Naive B cell (primary cell): Measurements from ENCODE around the gene C11orf42. TPM values are rescaled to one million over a fixed set of nuclear protein-coding genes. Genes with fewer than 3 reads are reported as not detected.
A peak's percentile ranks its signal among the peaks of the same experiment; 100 is the strongest.
"Not testable (repeated sequence)": the region's sequence is repeated elsewhere in the genome, so short reads cannot be mapped to it uniquely, and the experiment has no call there.

Experiments
- ATAC-seq, 2 donors: fragments of 150-1000 bp; cut with Tn5 transposase; 2 replicates each; pipeline ENCODE4 v1.10.0; 2021; ENCODE audit warnings: low read depth in 2 of 2, mild to moderate bottlenecking in 2 of 2, moderate library complexity in 2 of 2
- DNase-seq: peaks from one replicate; pipeline ENCODE4 v3.0.0; 2022
- H3K27ac Mint-ChIP-seq, 6 donors: one replicate each; pipeline ENCODE4 v1.8.0; 2020 to 2022; ENCODE audit warnings: mild to moderate bottlenecking in 6 of 6, mixed read lengths in 6 of 6, moderate library complexity in 5 of 6, inconsistent platforms in 2 of 6
- H3K27me3 Mint-ChIP-seq, 3 donors: one replicate each; pipeline ENCODE4 v1.8.0; 2021 to 2022; ENCODE audit warnings: mixed read lengths in 3 of 3, mild to moderate bottlenecking in 1 of 3
- H3K36me3 Mint-ChIP-seq, 2 donors: one replicate each; pipeline ENCODE4 v1.8.0; 2020 to 2022; ENCODE audit warnings: mixed read lengths in 2 of 2, inconsistent platforms in 1 of 2, mild to moderate bottlenecking in 1 of 2
- H3K4me1 Mint-ChIP-seq, 3 donors: one replicate each; pipeline ENCODE4 v1.8.0; 2020 to 2022; ENCODE audit warnings: mixed read lengths in 3 of 3, inconsistent platforms in 1 of 3, mild to moderate bottlenecking in 1 of 3, moderate library complexity in 1 of 3
- H3K4me3 Mint-ChIP-seq, 8 donors: one replicate each; pipeline ENCODE4 v1.8.0; 2020 to 2022; ENCODE audit warnings: mild to moderate bottlenecking in 8 of 8, mixed read lengths in 8 of 8, moderate library complexity in 8 of 8, inconsistent platforms in 2 of 8
- H3K9me3 Mint-ChIP-seq, 7 donors: one replicate each; pipeline ENCODE4 v1.8.0; 2020 to 2022; ENCODE audit warnings: mixed read lengths in 7 of 7, mild to moderate bottlenecking in 5 of 7, inconsistent platforms in 2 of 7, moderate library complexity in 1 of 7
- polyA plus RNA-seq, 6 donors: library from polyadenylated mRNA; unstranded; fragments of 300-500 nt; fragmentation: Illumina TruSeq; gene quantifications; one replicate each; pipeline ENCODE4 v1.2.3, GENCODE V29; 2021; ENCODE audit warnings: low read depth in 6 of 6

The C11orf42 gene
- polyA plus RNA-seq, 6 donors from 2014 or later = not detected

- no peak overlapping the region for H3K4me3 Mint-ChIP-seq
- no peaks in the 10 kb centered on the region for H3K27me3 Mint-ChIP-seq
- H3K9me3 Mint-ChIP-seq = no peaks in the 10 kb centered on the region
- DNase-seq (no peak), ATAC-seq (no peak)
- peaks cover 35 to 62% (median 56%) of the 10 kb centered on the region in 3 donors for H3K4me1 Mint-ChIP-seq
- H3K27ac Mint-ChIP-seq = peak overlapping the region in 1 of 6 donors; percentile 21
- H3K36me3 Mint-ChIP-seq = peaks cover 0 to 8% of the 10 kb centered on the region in 2 donors
Observed at GRCh38 chr11:6229911-6230310, 24.6 kb downstream of the C11orf42 start.

- ATAC-seq (no peak), DNase-seq (no peak)
- Mint-ChIP-seq H3K4me1 (peaks cover 35 to 40% (median 36%) of the 10 kb centered on the region in 3 donors), H3K9me3 (no peaks in the 10 kb centered on the region), H3K4me3 (peak overlapping the region in 5 of 8 donors; percentile 57 to 100 (median 76)), H3K27ac (peak overlapping the region in 5 of 6 donors; percentile 17 to 92 (median 84)), H3K36me3 (no peaks in the 10 kb centered on the region), H3K27me3 (no peaks in the 10 kb centered on the region)
Observed at GRCh38 chr11:6232899-6233298, 27.5 kb downstream of the C11orf42 start.

- Mint-ChIP-seq H3K27ac (peak overlapping the region; percentile 92 to 100 (median 98)), H3K4me3 (peak overlapping the region in 7 of 8 donors; percentile 91 to 100 (median 99)), H3K36me3 (no peaks in the 10 kb centered on the region), H3K9me3 (no peaks in the 10 kb centered on the region), H3K4me1 (peaks cover 34 to 38% (median 36%) of the 10 kb centered on the region in 3 donors), H3K27me3 (peaks cover 0 to 2% (median 0%) of the 10 kb centered on the region in 3 donors)
- no peak for ATAC-seq
- DNase-seq = no peak
Observed at GRCh38 chr11:6233984-6234386, 28.6 kb downstream of the C11orf42 start.

GRCh38 chr11:6234387-6235107 is 29.2 kb downstream of the C11orf42 start, which contains the start of gene FHIP1B:
Gene FHIP1B, minus strand, starts transcription at chr11:6234636. Its CDS starts 10,120 bp downstream, at chr11:6224516.
- no peaks in the 10 kb centered on the region for H3K36me3 Mint-ChIP-seq
- ATAC-seq = peak; percentile 84 to 87
- peak; percentile 99 for DNase-seq
- peaks cover 0 to 6% (median 0%) of the 10 kb centered on the region in 3 donors for H3K27me3 Mint-ChIP-seq
- H3K4me3 Mint-ChIP-seq = peak within 1 kb of the TSS in 7 of 8 donors; percentile 91 to 100 (median 99)
- no peaks in the 10 kb centered on the region for H3K9me3 Mint-ChIP-seq
- H3K27ac Mint-ChIP-seq = peak within 1 kb of the TSS; percentile 92 to 100 (median 98)
- peaks cover 33 to 34% (median 34%) of the 10 kb centered on the region in 3 donors for H3K4me1 Mint-ChIP-seq

GRCh38 chr11:6237266-6237665 is 31.9 kb downstream of the C11orf42 start:
- Mint-ChIP-seq H3K4me3 (no peak overlapping the region), H3K27ac (no peak overlapping the region), H3K36me3 (no peaks in the 10 kb centered on the region), H3K9me3 (no peaks in the 10 kb centered on the region), H3K27me3 (peaks cover 5 to 25% (median 12%) of the 10 kb centered on the region in 3 donors), H3K4me1 (peaks cover 19 to 27% (median 21%) of the 10 kb centered on the region in 3 donors)
- DNase-seq = no peak
- ATAC-seq = no peak

GRCh38 chr11:6237761-6238302 is 32.5 kb downstream of the C11orf42 start:
- no peaks in the 10 kb centered on the region for H3K36me3 Mint-ChIP-seq
- ATAC-seq = no peak
- no peaks in the 10 kb centered on the region for H3K9me3 Mint-ChIP-seq
- no peak overlapping the region for H3K27ac Mint-ChIP-seq
- DNase-seq = no peak
- no peak overlapping the region for H3K4me3 Mint-ChIP-seq
- H3K4me1 Mint-ChIP-seq = peaks cover 19 to 27% (median 20%) of the 10 kb centered on the region in 3 donors
- peaks cover 11 to 28% (median 14%) of the 10 kb centered on the region in 3 donors for H3K27me3 Mint-ChIP-seq

- no peak within 1 kb of the TSS for H3K27ac Mint-ChIP-seq
- no peaks in the 10 kb centered on the region for H3K9me3 Mint-ChIP-seq
- no peak within 1 kb of the TSS for H3K4me3 Mint-ChIP-seq
- DNase-seq (no peak), ATAC-seq (no peak)
- H3K36me3 Mint-ChIP-seq = no peaks in the 10 kb centered on the region
- peaks cover 13 to 18% (median 16%) of the 10 kb centered on the region in 3 donors for H3K4me1 Mint-ChIP-seq
- H3K27me3 Mint-ChIP-seq = peaks cover 19 to 39% (median 25%) of the 10 kb centered on the region in 3 donors
Observed at GRCh38 chr11:6238902-6239301, 33.5 kb downstream of the C11orf42 start, which contains the start of gene CNGA4. Gene CNGA4, plus strand, starts transcription at chr11:6239089. Its CDS starts 118 bp downstream, at chr11:6239207.

- DNase-seq (no peak), ATAC-seq (no peak)
- H3K27me3 Mint-ChIP-seq = peaks cover 27 to 51% (median 37%) of the 10 kb centered on the region in 3 donors
- no peak overlapping the region for H3K4me3 Mint-ChIP-seq
- H3K36me3 Mint-ChIP-seq = no peaks in the 10 kb centered on the region
- H3K9me3 Mint-ChIP-seq = no peaks in the 10 kb centered on the region
- peaks cover 5 to 10% (median 6%) of the 10 kb centered on the region in 3 donors for H3K4me1 Mint-ChIP-seq
- no peak overlapping the region for H3K27ac Mint-ChIP-seq
Observed at GRCh38 chr11:6240139-6240538, 34.8 kb downstream of the C11orf42 start.

GRCh38 chr11:6240781-6241180 is 35.4 kb downstream of the C11orf42 start:
- DNase-seq = no peak
- Mint-ChIP-seq H3K36me3 (no peaks in the 10 kb centered on the region), H3K27me3 (peaks cover 30 to 56% (median 38%) of the 10 kb centered on the region in 3 donors), H3K4me3 (peak overlapping the region in 1 of 8 donors; percentile 64), H3K9me3 (no peaks in the 10 kb centered on the region), H3K27ac (no peak overlapping the region), H3K4me1 (peaks cover 0 to 3% (median 3%) of the 10 kb centered on the region in 3 donors)
- ATAC-seq = no peak

GRCh38 chr11:6241316-6241715 is 36.0 kb downstream of the C11orf42 start:
- H3K4me1 Mint-ChIP-seq = peaks cover 0 to 3% (median 0%) of the 10 kb centered on the region in 3 donors
- DNase-seq = no peak
- peak overlapping the region in 1 of 6 donors; percentile 21 for H3K27ac Mint-ChIP-seq
- ATAC-seq = no peak
- peaks cover 30 to 56% (median 38%) of the 10 kb centered on the region in 3 donors for H3K27me3 Mint-ChIP-seq
- no peaks in the 10 kb centered on the region for H3K36me3 Mint-ChIP-seq
- H3K9me3 Mint-ChIP-seq = no peaks in the 10 kb centered on the region
- no peak overlapping the region for H3K4me3 Mint-ChIP-seq

- Mint-ChIP-seq H3K9me3 (peaks cover 0 to 10% (median 3%) of the 10 kb centered on the region in 7 donors), H3K27ac (peak overlapping the region in 1 of 6 donors; percentile 79), H3K4me1 (peaks cover 0 to 2% (median 0%) of the 10 kb centered on the region in 3 donors), H3K36me3 (no peaks in the 10 kb centered on the region), H3K27me3 (peaks cover 30 to 62% (median 34%) of the 10 kb centered on the region in 3 donors), H3K4me3 (no peak overlapping the region)
- ATAC-seq (no peak), DNase-seq (no peak)
Observed at GRCh38 chr11:6245536-6245935, 40.2 kb downstream of the C11orf42 start.

GRCh38 chr11:6248248-6248647 is 42.9 kb downstream of the C11orf42 start:
- DNase-seq (no peak), ATAC-seq (no peak)
- no peaks in the 10 kb centered on the region for H3K36me3 Mint-ChIP-seq
- no peak overlapping the region for H3K4me3 Mint-ChIP-seq
- peaks cover 0 to 10% (median 3%) of the 10 kb centered on the region in 7 donors for H3K9me3 Mint-ChIP-seq
- no peaks in the 10 kb centered on the region for H3K4me1 Mint-ChIP-seq
- H3K27ac Mint-ChIP-seq = no peak overlapping the region
- H3K27me3 Mint-ChIP-seq = peaks cover 15 to 41% (median 19%) of the 10 kb centered on the region in 3 donors

GRCh38 chr11:6248897-6249296 is 43.5 kb downstream of the C11orf42 start:
- peaks cover 11 to 35% (median 13%) of the 10 kb centered on the region in 3 donors for H3K27me3 Mint-ChIP-seq
- not testable (repeated sequence) for H3K9me3 Mint-ChIP-seq, H3K4me1 Mint-ChIP-seq, DNase-seq, ATAC-seq, H3K36me3 Mint-ChIP-seq, H3K27ac Mint-ChIP-seq
- H3K4me3 Mint-ChIP-seq = peak overlapping the region in 1 of 8 donors; percentile 35
